ENCODE data around the gene ZBTB46.
"Not testable (repeated sequence)": the region's sequence is repeated elsewhere in the genome, so short reads cannot be mapped to it uniquely, and the experiment has no call there.

Gene ZBTB46

DNA sequence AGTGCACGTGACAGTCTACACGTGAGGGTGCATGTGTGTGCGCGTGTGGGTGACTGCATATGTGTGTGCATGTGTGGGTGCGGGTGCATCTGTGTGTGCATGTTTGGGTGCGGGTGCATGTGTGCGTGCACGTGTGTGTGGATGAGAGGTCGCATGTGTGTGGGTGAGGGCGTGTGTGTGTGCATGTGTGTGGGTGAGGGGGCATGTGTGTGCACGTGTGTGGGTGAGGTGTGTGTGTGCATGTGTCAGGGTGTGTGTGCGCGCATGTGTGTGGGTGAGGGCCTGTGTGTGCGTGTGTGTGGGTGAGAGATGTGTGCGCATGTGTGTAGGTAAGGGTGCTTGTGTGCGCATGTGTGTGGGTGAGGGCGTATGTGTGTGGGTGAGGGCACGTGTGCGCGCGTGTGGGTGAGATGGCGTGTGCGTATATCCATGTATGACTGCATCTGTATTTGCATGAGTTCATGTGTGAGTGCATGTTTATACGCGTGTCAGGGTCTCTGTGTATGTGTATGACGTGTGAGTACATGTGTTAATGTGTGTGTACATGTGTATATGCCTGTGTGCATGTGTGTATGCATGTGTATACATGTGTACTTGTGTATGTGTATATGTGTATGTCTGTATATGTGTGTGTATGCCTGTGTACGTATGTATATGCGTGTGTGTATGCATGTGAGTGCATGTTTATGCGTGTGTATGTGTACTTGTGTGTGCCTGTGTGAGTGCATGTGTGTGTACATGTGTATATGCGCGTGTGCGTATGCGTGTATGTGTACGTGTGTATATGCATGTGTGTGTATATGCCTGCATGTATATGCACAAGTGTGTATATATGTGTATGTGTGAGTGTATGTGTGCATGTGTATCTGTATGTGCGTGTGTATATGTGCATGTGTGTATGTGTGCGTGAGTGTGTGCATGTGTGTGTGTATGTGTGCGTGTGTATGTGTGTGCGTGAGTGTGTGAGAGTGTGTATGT, 98.7 kb downstream of the ZBTB46 start:
- DNase-seq, result no peak

DNA sequence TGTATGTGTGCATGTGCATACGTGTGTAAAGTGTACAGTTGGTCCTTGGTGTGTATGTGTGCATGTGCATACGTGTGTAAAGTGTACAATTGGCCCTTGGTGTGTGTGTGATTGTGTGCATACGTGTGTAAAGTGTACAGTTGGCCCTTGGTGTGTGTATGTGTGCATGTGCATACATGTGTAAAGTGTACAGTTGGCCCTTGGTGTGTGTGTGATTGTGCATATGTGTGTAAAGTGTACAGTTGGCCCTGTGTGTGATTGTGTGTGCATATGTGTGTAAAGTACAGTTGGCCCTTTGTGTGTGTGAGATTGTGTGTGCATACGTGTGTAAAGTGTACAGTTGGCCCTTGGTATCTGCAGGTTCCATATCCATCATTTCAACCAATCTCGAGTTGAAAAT, 99.7 kb downstream of the ZBTB46 start:
- no peak for DNase-seq

DNA sequence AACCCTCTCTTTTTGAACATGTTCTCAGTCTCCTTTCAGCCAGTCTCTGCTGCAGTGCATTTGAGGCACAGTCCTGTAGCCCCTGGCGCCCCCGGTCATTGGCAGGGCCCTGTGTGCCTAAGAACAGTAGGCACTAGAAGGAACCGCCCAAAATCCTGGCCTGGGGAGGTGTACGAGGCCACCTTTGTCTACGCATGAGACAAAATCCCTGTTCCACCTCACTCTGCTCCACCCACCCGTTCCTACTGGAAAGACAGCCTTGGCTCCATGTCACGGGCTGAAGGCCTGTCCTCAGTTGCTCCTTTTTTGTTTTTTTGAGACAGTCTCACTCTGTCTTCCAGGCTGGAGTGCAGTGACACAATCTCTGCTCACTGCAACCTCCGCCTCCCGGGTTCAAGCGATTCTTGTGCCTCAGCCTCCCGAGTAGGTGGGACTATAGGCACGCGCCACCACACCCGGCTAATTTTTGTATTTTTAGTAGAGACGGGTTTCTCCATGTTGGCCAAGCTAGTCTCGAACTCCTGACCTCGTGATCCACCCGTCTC, 100.8 kb downstream of the ZBTB46 start:
- not testable (repeated sequence) for DNase-seq

DNA sequence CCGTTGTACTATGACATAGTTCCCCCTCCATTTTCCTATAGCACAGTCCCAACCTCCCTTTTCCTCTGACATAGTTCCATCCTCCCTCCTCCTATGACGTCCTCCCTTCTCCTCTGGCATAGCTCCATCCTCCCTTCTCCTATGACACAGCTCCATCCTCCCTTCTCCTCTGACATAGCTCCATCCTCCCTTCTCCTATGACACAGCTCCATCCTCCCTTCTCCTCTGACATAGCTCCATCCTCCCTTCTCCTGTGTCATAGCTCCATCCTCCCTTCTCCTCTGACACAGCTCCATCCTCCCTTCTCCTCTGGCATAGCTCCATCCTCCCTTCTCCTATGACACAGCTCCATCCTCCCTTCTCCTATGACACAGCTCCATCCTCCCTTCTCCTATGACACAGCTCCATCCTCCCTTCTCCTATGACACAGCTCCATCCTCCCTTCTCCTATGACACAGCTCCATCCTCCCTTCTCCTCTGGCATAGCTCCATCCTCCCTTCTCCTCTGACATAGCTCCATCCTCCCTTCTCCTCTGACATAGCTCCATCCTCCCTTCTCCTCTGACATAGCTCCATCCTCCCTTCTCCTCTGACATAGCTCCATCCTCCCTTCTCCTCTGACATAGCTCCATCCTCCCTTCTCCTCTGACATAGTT, 108.0 kb downstream of the ZBTB46 start:
- not testable (repeated sequence) for DNase-seq

DNA sequence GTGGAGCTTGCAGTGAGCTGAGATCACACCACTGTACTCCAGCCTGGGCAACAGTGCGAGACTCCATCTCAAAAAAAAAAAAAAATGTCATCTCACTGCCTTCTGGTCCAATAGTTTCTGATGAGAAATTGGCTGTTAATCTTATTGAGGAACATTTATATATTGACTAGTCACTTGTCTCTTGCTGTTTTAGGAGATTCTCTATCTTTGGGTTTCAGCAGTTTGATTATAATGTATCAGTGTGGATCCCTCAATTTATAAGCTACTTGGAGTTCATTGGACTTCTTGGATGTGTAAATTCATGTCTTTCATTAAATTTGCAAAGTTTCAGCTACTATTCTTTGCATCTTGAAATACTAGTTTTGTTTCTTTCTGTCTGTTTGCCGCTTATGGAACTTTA, 112.1 kb downstream of the ZBTB46 start:
- DNase-seq, result no peak

DNA sequence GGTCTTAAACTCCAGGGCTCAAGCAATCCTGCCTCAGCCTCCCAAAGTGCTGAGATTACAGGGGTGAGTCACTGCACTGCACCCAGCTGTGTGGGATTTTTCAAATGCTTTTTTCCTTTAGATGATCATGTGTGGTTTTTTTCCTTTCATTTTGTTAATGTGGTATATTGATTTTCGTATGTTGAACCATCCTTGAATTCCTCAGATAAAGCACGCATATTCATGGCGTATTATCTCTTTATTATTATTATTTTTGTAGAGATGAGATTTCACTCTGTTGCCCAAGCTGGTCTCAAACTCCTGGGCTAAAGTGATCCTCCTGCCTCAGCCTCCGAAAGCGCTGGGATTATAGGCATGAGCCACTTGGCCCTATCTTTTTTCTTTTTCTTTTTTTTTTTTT, 116.2 kb downstream of the ZBTB46 start:
- no peak for DNase-seq

DNA sequence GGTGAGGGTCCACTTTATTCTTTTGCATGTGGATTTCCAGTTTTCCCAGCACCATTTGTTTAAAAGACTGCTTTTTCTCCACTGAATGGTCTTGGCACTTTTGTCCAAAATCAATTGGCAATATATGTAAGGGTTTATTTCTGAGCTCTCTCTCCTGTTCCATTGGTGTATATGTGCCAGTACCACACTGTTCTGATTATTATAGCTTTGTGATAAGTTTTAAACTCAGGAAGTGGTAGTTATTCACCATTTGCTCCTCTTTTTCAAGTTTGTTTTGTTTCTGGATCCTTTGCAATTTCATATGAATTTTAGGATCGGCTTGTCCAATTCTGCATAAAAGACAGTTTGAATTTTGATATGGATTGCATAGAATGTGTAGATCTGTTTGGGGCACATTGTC, 118.9 kb downstream of the ZBTB46 start:
- DNase-seq, result no peak

DNA sequence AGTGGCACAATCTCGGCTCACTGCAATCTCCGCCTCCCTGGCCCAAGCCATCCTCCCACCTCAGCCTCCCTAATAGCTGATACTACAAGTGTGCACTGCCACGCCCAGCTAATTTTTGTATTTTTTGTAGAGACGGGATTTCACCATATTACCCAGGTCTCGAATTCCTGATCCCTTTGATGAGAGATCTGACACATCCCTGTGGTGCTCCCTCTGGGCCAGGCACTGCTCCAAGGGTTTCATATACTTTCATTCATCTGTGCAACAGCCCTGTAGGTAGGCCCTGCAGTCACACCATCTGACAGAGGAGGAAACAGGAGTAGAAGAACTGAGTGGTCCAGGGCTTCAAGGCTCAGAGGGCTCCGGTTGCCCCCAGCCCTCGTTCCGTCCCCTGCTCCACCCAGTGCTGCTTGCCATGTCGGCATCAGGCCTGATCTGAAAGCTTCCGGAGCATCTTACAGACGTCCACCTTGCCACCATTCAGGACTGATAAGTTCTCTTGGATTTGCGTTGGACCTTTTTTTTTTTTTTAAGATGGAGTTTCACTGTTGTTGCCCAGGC, 119.9 kb downstream of the ZBTB46 start:
- no peak for DNase-seq

DNA sequence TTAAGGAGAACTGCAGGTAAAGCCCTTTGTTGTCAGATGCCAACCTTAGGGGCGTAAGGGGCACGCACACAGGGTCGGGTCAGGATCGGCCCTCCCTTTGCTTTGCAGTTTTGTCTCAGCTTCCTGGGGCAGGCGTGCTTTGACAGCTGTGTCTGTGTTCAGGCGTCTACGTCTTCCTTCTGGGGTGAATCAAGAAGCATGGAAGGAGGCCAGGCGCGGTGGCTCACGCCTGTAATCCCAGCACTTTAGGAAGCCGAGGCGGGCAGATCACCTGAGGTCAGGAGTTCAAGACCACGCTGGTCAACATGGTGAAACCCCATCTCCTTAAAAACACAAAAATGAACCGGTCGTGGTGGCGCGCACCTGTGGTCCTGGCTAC, 121.9 kb downstream of the ZBTB46 start:
- DNase-seq, result no peak

DNA sequence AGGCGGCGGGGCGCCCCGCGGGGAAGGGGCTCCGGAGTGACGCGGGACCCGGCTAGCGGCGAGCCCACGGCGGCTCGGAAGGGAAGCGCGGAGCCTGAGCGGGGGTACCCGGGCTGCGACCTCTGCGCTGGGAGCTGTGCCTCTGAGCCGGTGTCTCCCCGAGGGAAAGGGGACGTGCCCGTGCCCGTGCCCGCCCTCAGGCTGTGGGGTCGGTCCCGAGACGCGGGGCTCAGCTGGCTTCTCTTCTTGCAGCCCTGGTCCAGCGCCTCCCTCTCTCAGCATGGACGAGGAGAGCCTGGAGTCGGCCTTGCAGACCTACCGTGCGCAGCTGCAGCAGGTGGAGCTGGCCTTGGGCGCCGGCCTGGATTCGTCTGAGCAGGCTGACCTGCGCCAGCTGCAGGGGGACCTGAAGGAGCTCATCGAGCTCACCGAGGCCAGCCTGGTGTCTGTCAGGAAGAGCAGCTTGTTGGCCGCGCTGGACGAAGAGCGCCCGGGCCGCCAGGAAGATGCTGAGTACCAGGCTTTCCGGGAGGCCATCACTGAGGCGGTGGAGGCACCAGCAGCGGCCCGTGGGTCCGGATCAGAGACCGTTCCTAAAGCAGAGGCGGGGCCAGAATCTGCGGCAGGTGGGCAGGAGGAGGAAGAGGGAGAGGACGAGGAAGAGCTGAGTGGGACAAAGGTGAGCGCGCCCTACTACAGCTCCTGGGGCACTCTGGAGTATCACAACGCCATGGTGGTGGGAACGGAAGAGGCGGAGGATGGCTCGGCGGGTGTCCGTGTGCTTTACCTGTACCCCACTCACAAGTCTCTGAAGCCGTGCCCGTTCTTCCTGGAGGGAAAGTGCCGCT, 122.5 kb downstream of the ZBTB46 start:
- no peak for DNase-seq

DNA sequence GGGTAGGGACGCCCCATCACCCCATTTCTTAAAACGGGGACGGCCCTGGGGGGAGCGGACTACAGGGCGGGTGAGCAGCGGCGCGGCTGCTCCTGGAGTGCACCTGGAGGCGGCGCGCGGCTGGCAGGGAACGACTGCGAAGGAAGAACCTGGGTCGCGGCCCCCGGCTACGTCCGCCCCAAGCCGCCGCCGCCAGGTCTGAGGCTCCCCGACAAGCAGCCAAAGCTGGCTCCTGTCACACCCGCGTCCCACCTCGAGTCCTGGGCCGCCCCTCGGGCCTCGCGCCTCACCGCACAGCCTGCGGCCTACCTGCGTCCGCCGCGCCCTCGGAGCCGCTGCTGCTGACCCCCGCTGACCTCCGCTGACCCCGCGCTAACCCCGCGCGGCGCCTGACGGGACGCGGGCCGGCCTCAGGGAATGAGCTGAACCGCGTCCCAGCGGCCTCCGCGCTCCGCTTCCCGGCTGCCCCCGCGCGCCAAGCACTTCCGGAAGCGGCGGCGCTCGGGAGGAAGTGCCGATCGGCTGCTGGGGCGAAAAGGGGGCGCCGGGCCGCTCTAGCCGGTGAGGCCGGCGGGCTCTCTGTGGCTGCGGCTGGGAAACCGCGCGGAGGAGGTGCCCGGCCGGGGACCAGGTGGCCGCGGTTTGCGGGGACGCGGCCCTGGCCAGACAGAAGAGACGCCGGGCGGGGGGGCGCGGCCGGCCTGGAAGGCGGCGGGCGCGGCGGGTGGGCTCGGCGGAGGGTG, 123.3 kb downstream of the ZBTB46 start, which contains the start of the genes ARFRP1 and ZGPAT:
Gene ARFRP1 (minus strand): TSS at position 419 of the 743 bp plus-strand sequence. CDS start 885 bp downstream, outside the sequence.
Gene ZGPAT (plus strand): TSS at position 482 of the 743 bp plus-strand sequence. CDS start 542 bp downstream, outside the sequence.
- DNase-seq, result peak; percentile 88 to 90

DNA sequence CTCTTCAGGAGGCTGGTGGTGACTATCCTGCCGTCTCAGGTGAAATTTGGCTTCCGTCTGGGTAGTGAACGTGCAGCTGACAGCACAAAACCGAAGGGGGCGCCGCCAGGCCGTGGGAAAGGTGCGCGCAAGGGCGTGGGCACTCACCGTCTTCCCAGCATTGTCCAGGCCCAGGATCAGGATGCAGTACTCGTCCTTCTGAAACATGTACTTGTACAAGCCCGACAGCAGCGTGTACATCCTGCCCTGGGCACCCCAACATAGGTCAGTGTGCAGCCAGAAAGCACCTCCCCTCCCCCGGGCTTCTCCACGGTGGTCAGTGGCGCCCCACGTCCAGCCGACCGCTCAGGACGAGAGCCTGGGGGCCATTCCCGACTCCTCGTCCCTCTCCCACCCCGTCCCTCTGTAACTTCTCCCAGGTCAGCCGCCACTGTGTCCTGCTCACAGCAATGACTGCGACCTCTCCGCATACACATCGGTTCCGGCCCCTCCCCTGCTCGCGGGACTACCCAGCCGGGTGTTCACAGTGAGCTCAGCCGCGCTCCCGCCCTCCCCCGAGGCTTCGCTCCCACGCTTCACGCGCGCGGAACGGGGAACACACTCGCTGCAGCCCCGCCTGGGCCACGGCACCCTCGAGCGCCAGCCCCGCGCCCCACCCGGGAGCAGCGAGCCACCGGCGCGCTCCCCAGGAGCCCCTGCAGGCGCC, 124.1 kb downstream of the ZBTB46 start:
- peak; percentile 51 to 64 for DNase-seq

DNA sequence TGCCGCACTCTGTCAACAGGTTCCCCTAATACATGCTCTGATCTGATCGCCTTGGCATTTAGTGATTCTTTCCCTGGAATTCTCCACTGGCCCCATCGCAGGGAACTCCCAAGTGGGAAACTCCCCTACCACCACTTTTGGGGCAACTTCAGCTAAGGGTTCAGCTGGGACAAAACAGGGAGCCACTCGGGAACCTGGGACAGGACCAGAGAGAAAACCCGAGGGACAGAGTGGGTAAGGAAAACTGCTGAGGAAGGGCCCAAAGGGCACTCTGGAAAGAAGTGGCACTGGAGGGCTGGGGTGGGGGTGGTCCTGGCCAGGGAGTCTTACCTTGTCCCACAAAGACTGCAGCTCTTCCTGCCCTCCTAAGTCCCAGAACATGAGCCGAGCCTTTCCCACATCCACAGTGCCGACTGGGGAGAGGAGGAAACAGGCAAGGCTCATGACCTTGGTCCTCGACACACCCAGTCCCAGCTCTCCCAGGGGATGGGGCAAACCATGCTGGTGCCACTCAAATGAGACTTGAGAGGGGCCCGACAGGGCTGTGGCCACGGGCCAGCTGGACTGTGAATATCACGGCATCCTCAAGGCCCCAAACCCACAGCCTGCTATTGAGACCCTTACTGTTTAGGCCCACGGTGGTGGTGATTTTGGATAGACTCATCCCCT, 124.9 kb downstream of the ZBTB46 start:
- DNase-seq, result no peak

DNA sequence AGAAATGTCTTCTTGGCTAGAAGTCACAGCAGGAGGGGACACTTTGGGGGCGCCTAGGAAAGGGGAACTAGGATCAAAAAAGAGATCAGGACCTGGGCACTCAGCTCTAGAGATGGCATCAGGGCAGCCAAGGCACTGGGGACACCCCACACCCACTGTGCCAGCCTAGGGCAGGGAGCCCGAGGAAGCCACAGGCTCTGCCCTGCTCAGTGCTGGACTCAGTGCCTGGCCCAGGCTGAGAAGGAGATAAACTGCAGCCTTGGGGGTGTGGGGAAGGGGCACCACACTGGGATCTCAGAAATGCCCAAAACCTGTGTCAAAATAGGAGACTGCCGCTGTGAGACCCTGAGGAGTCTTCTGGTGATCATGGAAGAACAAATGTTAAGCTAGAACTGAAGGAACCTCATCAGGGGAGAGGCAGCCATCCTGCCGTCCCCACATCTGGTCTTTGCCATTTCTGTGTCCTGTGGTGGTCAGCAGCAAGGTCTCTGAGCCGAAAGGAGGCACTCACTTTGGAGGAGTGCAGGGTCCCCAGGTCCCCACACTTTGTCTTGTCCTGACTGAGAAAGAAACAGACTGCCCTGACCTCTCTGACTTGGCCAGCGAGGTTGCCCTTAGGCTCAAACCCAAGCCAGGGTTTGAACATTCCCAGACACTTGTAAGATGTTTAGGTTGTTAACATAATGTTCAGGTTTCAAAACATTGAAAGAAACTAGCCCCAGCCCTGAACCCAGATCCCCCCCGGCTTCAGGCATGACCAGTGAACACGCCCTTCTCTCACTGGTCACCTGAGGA, 125.6 kb downstream of the ZBTB46 start:
- no peak for DNase-seq

DNA sequence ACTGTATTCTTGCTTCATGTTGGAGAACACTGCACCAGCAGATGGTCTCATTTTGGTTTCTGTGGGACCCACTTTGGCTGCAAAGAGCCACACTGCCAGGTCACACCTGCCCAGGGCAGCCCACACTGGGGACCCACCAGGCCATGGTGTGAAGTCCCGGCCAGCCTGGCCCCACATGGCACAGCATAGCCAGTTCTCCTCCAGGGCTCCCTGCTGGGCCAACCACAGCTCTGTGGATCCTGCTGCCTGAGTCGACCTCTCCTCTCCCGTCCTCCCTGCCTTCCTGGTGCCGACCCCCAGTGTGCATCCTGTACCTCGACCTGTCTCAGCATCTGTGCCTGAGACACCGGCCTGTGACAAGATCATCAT, 126.3 kb downstream of the ZBTB46 start:
- DNase-seq, result no peak

DNA sequence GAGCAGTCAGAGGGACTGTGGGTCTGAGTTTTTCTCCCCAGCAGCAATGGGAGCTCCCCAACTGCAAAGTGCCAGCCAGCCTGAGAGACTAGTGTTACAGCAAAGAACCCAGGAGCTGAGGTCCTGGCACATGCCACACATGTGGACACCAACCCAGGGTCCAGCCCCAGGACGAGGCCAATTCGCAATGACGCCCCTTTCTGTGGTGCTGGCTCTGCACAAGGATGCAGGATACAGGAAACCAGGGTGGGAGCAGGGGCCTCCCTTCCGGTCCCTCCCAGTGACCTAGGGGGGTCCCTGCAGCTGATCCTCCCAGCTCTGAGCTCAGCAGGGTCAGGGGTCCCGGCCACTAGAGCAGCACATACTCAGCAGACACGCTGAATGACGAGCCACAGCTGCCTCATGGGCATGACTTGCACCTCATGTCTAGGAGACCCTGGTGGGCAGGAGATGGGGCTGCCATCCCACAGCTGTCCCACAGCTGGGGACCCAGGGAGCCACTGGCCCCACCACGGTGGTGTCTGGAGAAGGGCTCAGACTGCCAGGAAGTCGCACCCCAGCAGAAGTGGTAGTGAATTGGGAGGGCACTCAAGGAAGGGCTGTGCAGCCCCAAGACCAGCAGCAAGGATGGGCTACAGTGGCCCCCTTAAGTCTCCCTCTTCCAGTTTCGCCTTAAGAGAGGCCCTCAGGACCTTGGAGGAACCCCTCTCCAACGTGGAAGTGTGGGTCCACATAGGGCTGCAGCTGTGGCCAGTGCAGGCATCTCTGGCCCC, 126.9 kb downstream of the ZBTB46 start:
- no peak for DNase-seq

DNA sequence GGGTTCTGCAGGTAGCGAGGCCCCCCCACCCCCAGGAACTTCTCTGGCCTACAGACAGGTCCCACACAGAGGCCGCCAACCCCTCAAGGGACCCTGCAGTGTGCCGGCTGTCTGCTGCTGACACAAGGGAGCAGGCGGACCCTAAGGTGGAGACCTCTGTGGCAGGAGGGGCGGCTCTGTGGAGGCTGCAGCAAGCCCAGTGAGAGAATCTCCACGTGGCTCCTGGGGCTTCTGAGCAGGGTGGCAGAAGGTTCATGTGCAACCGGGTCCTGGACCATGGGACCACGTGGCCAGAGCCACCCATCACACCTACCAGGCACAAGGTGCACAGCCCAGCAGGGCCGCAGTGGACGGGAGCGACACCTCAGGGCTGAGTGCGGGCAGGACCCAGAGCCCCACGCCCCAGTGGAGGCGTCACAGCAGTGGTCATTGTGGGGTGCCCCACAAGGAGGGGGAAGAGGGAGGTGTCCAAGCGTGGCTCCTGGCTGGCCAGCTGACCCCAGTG, 127.5 kb downstream of the ZBTB46 start:
- DNase-seq, result no peak

DNA sequence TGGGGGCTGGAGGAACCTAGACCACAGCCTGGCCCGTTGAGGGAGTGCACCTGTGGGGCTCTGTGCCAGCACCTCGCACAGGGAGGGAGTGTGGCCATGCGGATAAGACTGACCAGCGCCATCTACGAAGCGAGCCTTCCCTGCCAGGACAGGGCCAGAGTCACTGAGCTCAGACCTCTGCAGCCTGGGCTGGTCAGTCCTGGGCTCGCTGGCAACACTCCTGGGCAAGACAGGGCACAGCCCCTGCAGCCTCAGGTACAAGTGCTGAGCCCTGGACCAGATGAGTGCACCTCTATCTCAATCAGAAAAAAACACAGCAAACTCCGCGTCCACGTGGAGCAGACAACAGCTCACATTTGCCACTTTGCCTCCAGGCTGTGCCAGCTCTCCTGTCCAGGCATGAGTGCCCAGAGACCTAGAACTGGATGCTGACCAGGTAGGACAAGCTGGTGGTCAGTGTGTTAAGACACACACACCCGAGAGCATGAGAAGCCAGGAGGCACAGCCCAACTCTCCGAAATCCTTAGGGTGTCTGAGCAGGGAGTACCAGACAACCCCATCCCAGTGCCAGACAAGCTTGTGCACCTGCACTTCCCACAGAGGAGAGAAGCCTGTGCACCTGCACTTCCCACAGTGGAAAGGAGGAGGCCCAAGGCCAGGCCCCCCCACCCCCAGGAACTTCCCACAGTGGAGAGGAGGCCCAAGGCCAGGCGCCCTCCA, 128.2 kb downstream of the ZBTB46 start:
- no peak for DNase-seq
